B cell (primary cell): Measurements from ENCODE around the gene SLC44A1. TPM values are rescaled to one million over a fixed set of nuclear protein-coding genes. Genes with fewer than 3 reads are reported as not detected.

Experiments used
- ATAC-seq: fragments of 200-7000 bp; cut with Tn5 transposase; one replicate; pipeline ENCODE4 v1.10.0; 2021; ENCODE audit warnings: low read depth, mild to moderate bottlenecking, moderate number of reproducible peaks, moderate library complexity
- CTCF ChIA-PET: fragments of 350-600 bp; sonication (Branson Sonifier 250); formaldehyde crosslinking; loops from one replicate; lab custom pipeline; 2021; ENCODE audit warnings: antibody characterized with exemption, inconsistent platforms; lab: Charles Lee
- POLR2A ChIA-PET: fragments of 350-600 bp; sonication (Branson Sonifier 250); formaldehyde crosslinking; loops from one replicate; lab custom pipeline; 2021; ENCODE audit warnings: antibody characterized with exemption; lab: Charles Lee
- DNase-seq: peaks from one replicate; pipeline ENCODE4 v3.0.0; 2013
- H2AFZ ChIP-seq: 2 replicates; pipeline ENCODE4 v1.6.1; 2012; ENCODE audit warnings: mild to moderate bottlenecking, low read depth, low read length; ENCODE audit not compliant: insufficient read depth, poor library complexity, severe bottlenecking
- H3K27ac ChIP-seq, 2 donors: 1 replicate in 1 of 2; 2 replicates in 1 of 2; pipeline ENCODE4 v1.5.1; 2012 to 2013; ENCODE audit warnings: low read length in 2 of 2, mild to moderate bottlenecking in 2 of 2, moderate library complexity in 1 of 2
- H3K27me3 ChIP-seq, 4 experiments: fragments of 200-600 bp in 1 of 4; sonication (generic) in 1 of 4; replicated peaks in 1 of 4; 1 replicate in 2 of 4; 2 replicates in 2 of 4; pipeline versions ENCODE4 v1.6.1 to v1.7.0; 2013 to 2016; ENCODE audit warnings: low read length in 3 of 4, mild to moderate bottlenecking in 2 of 4, mixed read lengths in 1 of 4, moderate library complexity in 1 of 4; ENCODE audit not compliant: insufficient read depth in 4 of 4, control insufficient read depth in 3 of 4; ENCODE audit errors: control extremely low read depth in 1 of 4
- H3K36me3 ChIP-seq, 2 experiments: replicated peaks in 1 of 2; 1 replicate in 1 of 2; 2 replicates in 1 of 2; pipeline versions ENCODE4 v1.6.1 to v1.7.1; 2013; ENCODE audit warnings: low read length in 1 of 2; ENCODE audit not compliant: insufficient read depth in 2 of 2, control insufficient read depth in 1 of 2; ENCODE audit errors: control extremely low read depth in 1 of 2, extremely low read depth in 1 of 2
- H3K4me1 ChIP-seq, 2 donors: fragments of 200-600 bp in 1 of 2; sonication (generic) in 1 of 2; 1 replicate in 1 of 2; 2 replicates in 1 of 2; pipeline versions ENCODE4 v1.5.1 to v1.6.1; 2013 to 2017; ENCODE audit warnings: low read length in 2 of 2; ENCODE audit not compliant: control insufficient read depth in 2 of 2, insufficient read depth in 2 of 2
- H3K4me2 ChIP-seq: replicated peaks from 2 replicates; pipeline ENCODE3; 2012; ENCODE audit warnings: mild to moderate bottlenecking, low read depth, low read length; ENCODE audit not compliant: poor library complexity, severe bottlenecking
- H3K4me3 ChIP-seq, 5 experiments: fragments of 200-600 bp in 1 of 5; sonication (generic) in 1 of 5; 1 replicate in 3 of 5; 2 replicates in 2 of 5; pipeline versions ENCODE4 v1.5.1 to v1.7.0; 2011 to 2016; ENCODE audit warnings: low read length in 4 of 5, mild to moderate bottlenecking in 4 of 5, low read depth in 2 of 5, control low read depth in 1 of 5, moderate library complexity in 1 of 5; ENCODE audit not compliant: insufficient read depth in 1 of 5; ENCODE audit errors: control extremely low read depth in 1 of 5, extremely low read depth in 1 of 5
- H3K79me2 ChIP-seq: fragments of 200-600 bp; sonication (generic); one replicate; pipeline ENCODE4 v1.6.0; 2016; ENCODE audit warnings: low read length; ENCODE audit not compliant: control insufficient read depth, insufficient read depth
- H3K9ac ChIP-seq: fragments of 200-600 bp; sonication (generic); 2 replicates; pipeline ENCODE4 v1.6.1; 2017; ENCODE audit warnings: mild to moderate bottlenecking, low read length, moderate library complexity
- H3K9me3 ChIP-seq, 3 donors: one replicate each; pipeline versions ENCODE4 v1.6.1 to v1.7.1; 2013; ENCODE audit warnings: low read length in 2 of 3; ENCODE audit not compliant: control insufficient read depth in 2 of 3, insufficient read depth in 1 of 3; ENCODE audit errors: control extremely low read depth in 1 of 3
- H4K20me1 ChIP-seq: 2 replicates; pipeline ENCODE4 v1.6.0; 2012; ENCODE audit warnings: mild to moderate bottlenecking, low read length; ENCODE audit not compliant: insufficient read depth, control insufficient read depth, poor library complexity, severe bottlenecking
- H3K27ac Mint-ChIP-seq: one replicate; pipeline ENCODE4 v1.8.0; 2021; ENCODE audit warnings: mixed read lengths
- H3K27me3 Mint-ChIP-seq: one replicate; pipeline ENCODE4 v1.8.0; 2021; ENCODE audit warnings: mixed read lengths
- H3K4me1 Mint-ChIP-seq: one replicate; pipeline ENCODE4 v1.8.0; 2021; ENCODE audit warnings: mixed read lengths
- H3K4me3 Mint-ChIP-seq: one replicate; pipeline ENCODE4 v1.8.0; 2021; ENCODE audit warnings: mixed read lengths
- H3K9me3 Mint-ChIP-seq: one replicate; pipeline ENCODE4 v1.8.0; 2022; ENCODE audit warnings: mixed read lengths; ENCODE audit not compliant: insufficient read depth
- EZH2 ChIP-seq: IDR thresholded peaks from 2 replicates; pipeline ENCODE4 v1.6.1; 2012; ENCODE audit warnings: borderline replicate concordance, low read depth, mild to moderate bottlenecking, moderate library complexity, low read length; ENCODE audit not compliant: insufficient read depth, poor library complexity, severe bottlenecking
- WGBS: methylation state at CpG from one replicate; pipeline ENCODE4 v1.1.5; 2013; ENCODE audit warnings: missing lambda C conversion rate; ENCODE audit not compliant: insufficient coverage; 5-methylcytosine and 5-hydroxymethylcytosine counted together
- intact Hi-C: fragments of 100-400 bp; cut with micrococcal nuclease; formaldehyde crosslinking; loops from one replicate; pipeline ENCODE4 v1.10.0; 2022
- polyA plus RNA-seq: library from polyadenylated mRNA; depleted of rRNA; stranded (reverse); fragments of >200 nt; gene quantifications from 2 replicates; pipeline ENCODE4 v1.2.3, GENCODE V29; 2012
- total RNA-seq, 2 donors: library from RNA; stranded (reverse); fragments of 120-200 nt in 1 of 2; gene quantifications; 1 replicate in 1 of 2; 2 replicates in 1 of 2; pipeline versions ENCODE4 v1.2.3 to v1.2.4, GENCODE V29; 2013 to 2022
- TF ChIP-seq, protein P1 (sequence below): fragments of 200-600 bp; IDR thresholded peaks from one replicate; pipeline ENCODE4 v1.8.0; 2022; ENCODE audit warnings: antibody characterized with exemption, mild to moderate bottlenecking

The SLC44A1 gene
- total and polyA plus RNA-seq, 2 donors (not counting 1 experiment from before 2014, with no cell fraction given): 2.2 to 17.7 TPM

GRCh38 chr9:105296877-105297287 lies 52.4 kb downstream of the SLC44A1 start:
- H3K4me2 ChIP-seq: no peak overlapping the region

DNA sequence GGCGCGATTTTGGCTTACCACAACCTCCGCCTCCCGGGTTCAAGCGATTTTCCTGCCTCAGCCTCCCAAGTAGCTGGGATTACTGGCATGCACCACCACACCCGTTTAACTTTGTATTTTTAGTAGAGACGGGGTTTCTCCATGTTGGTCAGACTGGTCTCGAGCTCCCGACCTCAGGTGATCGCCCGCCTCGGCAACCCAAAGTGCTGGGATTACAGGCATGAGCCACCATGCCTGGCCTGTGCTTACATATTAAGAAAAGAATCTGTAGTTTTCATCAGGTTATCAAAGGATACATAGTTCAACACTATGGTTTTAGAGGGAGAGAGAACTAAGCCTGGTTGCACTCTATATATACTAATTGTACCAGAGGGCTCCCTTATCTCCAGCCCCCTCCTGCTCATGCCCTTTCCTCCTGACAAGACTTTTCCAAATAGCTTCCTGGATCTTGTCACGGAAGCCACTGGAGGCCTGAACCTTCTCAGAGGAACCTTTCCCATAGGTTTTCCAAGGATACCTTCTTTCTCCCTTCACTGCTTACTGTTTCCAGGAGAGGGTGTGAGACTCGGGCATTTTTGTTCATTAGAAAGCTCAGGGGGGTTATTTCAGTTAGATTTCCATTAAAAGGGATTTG lies 53.1 kb downstream of the SLC44A1 start:
- Histone ChIP-seq H3K9me3 (no peaks in the 10 kb centered on the region), H3K79me2 (no peaks in the 10 kb centered on the region), H4K20me1 (no peaks in the 10 kb centered on the region), H3K27ac (no peak overlapping the region), H3K27me3 (no peaks in the 10 kb centered on the region), H3K4me2 (no peak overlapping the region), H3K4me3 (no peak overlapping the region), H3K36me3 (peaks cover 0 to 13% of the 10 kb centered on the region in 2 experiments), H3K4me1 (no peaks in the 10 kb centered on the region), H2AFZ (no peak overlapping the region), H3K9ac (no peak overlapping the region)
- H3K4me1 Mint-ChIP-seq: no peaks in the 10 kb centered on the region
- no peak overlapping the region for H3K4me3 Mint-ChIP-seq
- ChIA-PET POLR2A (no interaction called here), CTCF (no interaction called here)
- no peaks in the 10 kb centered on the region for H3K27me3 Mint-ChIP-seq
- WGBS: 96% methylated on average over 8 of the region's 14 CpGs
- H3K9me3 Mint-ChIP-seq: no peaks in the 10 kb centered on the region
- intact Hi-C loops: no loop called here
- ATAC-seq (no peak), DNase-seq (no peak)
- no peak overlapping the region for H3K27ac Mint-ChIP-seq
- no peak for TF ChIP-seq EZH2
- TF ChIP-seq, protein P1, sequence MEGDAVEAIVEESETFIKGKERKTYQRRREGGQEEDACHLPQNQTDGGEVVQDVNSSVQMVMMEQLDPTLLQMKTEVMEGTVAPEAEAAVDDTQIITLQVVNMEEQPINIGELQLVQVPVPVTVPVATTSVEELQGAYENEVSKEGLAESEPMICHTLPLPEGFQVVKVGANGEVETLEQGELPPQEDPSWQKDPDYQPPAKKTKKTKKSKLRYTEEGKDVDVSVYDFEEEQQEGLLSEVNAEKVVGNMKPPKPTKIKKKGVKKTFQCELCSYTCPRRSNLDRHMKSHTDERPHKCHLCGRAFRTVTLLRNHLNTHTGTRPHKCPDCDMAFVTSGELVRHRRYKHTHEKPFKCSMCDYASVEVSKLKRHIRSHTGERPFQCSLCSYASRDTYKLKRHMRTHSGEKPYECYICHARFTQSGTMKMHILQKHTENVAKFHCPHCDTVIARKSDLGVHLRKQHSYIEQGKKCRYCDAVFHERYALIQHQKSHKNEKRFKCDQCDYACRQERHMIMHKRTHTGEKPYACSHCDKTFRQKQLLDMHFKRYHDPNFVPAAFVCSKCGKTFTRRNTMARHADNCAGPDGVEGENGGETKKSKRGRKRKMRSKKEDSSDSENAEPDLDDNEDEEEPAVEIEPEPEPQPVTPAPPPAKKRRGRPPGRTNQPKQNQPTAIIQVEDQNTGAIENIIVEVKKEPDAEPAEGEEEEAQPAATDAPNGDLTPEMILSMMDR: no peak

More at GRCh38 chr9:105296877-105297287, 52.4 kb downstream of the SLC44A1 start:
- Mint-ChIP-seq H3K4me1 (no peaks in the 10 kb centered on the region), H3K27me3 (no peaks in the 10 kb centered on the region), H3K9me3 (no peaks in the 10 kb centered on the region), H3K27ac (no peak overlapping the region), H3K4me3 (no peak overlapping the region)
- ChIA-PET CTCF (no interaction called here), POLR2A (no interaction called here)
- no peak overlapping the region for H3K9ac ChIP-seq
- intact Hi-C loops: no loop called here
- WGBS: no CpG with 5 or more reads among the region's 2 CpGs
- DNase-seq: no peak
- no peak for TF ChIP-seq EZH2
- TF ChIP-seq, protein P1: no peak
- no peaks in the 10 kb centered on the region for H3K9me3 ChIP-seq
- no peaks in the 10 kb centered on the region for H4K20me1 ChIP-seq
- no peaks in the 10 kb centered on the region for H3K27me3 ChIP-seq
- H3K4me3 ChIP-seq: no peak overlapping the region
- peaks cover 0 to 13% of the 10 kb centered on the region in 2 experiments for H3K36me3 ChIP-seq
- H3K4me1 ChIP-seq: no peaks in the 10 kb centered on the region
- no peaks in the 10 kb centered on the region for H3K79me2 ChIP-seq
- no peak overlapping the region for H3K27ac ChIP-seq
- ATAC-seq: no peak
- no peak overlapping the region for H2AFZ ChIP-seq
